GM21825 (cell line): ENCODE data around the gene ZFYVE9.
A peak's percentile ranks its signal among the peaks of the same experiment; 100 is the strongest.
"Not testable (repeated sequence)": the region's sequence is repeated elsewhere in the genome, so short reads cannot be mapped to it uniquely, and the experiment has no call there.

Experiments
- ATAC-seq: cut with Tn5 transposase; IDR thresholded peaks from one replicate; pipeline ENCODE4 v1.9.1; 2021; ENCODE audit warnings: mild to moderate bottlenecking, moderate library complexity; ENCODE audit not compliant: unreplicated experiment

ZFYVE9 gene

DNA sequence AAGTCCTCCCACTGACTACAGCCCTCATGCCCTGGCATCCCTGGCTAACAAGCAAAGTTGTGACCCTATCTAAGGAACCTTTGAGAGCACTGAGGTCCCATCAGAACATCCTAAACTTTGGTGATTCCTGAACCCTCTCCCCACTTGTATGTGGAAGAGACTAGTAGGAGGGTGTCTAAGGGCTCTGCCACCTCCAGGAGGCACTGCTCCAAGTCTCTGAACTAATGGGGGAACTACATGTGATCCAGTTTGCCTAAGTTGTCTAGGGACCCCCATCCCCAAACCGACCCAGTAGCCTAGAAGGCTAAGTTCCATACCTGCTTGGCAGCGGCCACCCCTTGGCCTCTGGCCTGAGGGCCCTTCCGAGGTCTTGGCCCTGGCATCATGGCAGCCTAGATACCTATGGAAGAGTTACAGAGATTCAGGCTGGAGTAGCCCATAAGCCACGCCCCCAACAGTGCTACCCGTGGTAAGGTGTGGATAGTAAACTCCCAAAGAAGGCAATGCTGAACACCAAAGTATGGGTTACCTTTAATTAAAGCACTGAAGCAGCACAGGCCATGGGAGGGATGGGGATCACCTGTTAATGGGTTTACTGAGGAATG, 222.4 kb downstream of the ZFYVE9 start:
- no peak for ATAC-seq

DNA sequence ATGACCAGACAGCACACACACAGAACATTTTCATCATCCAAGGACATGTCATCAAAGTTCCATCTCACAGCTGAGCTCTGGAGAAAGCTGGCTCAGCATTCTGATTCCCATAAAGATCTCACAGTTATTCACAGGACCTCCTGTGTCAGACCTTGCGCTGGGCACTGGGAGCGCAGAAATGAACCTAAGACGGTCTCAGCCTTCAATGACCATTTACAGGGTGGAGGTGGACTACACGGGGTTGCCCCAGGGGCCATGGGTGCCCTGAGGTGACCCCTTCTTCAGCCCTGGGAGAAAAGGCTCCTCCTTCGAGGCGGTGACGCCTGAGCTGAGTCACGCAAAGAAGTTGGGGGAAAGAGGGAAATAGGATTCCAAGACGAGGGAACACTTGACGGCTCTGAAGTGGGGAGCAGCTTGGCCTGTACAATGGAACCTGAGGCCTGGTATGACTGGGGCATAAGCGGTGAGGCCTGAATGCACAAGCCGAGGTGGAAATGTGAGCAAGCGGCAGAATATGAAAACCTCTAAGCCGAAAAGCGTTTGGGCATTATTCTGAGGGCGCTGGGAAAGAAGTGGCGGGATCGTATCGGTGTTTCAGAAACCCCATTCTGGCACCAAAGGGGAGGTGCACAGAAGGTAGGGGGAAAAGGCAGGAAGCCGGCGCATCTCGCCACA, 223.3 kb downstream of the ZFYVE9 start:
- no peak for ATAC-seq

DNA sequence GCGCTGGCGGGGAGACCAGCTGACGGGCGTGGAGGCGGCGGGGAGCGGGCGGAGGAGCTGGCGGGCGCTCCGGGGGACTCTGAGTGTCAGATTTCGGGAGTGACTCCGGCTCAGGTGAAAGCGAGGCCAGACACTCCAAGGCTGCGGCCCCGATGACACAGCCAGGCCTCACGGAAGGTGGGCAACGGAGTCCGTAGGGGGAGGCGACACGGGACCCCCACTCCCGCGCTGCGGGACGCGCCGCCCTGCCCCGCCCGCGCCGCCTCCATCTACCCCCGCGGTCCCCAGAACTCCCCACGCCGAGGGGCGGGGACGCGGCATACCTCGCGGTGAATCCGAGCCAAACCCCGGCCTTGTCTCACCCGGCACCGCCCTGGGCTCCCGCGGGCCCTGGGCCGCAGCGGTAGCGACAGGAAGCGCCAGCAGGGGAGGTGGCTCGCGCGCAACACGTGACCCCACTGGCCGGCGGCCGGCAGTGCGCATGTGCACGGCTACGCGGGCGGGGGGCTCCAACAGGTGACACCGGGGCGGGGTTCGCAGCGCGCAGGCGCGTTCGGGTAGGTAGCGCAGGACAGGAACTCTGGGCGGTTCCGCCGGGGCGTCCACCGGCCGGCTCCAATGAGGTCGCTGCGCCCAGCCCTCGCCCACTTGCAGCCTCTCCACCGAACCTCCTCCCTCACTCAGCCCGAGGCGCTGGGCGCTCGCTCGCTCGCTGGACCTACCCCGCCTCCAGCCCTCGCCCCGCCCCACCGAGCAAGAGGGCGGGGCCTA, 224.0 kb downstream of the ZFYVE9 start, which contains the start of gene CC2D1B:
TSS of gene CC2D1B (minus strand) at position 460 of the 771 bp plus-strand sequence. CDS start 1,585 bp downstream, outside the sequence.
- peak; percentile 90 for ATAC-seq

DNA sequence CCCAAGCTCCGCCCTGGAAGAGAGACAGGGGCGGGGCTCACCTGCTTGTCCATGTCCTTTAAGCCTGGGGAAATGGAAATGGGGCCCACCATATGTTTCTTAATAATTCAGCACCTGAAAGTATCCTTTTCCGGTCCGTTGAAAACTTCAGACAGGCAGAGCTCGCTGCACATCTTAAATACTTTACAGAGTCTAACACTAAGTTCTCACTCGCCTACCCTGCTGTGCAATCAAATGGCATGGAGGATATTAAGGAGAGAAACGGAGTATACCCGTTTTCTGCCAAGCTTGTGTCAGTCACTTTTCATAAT, 224.6 kb downstream of the ZFYVE9 start:
- no peak for ATAC-seq

DNA sequence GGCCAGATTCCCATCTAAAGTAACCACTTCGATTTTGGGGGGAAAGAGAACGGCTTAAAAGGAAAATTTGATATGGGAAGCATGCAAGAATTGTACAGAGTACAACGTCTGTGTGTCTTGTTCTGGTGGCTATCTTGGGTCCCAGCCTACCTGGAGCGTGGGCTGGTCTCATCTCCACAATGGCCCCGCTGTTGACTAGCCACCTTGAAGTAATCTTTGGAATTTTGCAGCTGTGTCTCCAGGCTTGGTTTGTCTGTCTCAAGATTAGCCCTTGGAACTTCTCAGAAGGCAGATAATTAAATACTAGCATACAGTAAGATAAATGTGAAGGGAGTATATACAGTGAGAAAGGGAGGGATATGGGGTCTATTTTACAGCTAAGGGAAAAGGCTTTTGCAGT, 225.4 kb downstream of the ZFYVE9 start:
- no peak for ATAC-seq

DNA sequence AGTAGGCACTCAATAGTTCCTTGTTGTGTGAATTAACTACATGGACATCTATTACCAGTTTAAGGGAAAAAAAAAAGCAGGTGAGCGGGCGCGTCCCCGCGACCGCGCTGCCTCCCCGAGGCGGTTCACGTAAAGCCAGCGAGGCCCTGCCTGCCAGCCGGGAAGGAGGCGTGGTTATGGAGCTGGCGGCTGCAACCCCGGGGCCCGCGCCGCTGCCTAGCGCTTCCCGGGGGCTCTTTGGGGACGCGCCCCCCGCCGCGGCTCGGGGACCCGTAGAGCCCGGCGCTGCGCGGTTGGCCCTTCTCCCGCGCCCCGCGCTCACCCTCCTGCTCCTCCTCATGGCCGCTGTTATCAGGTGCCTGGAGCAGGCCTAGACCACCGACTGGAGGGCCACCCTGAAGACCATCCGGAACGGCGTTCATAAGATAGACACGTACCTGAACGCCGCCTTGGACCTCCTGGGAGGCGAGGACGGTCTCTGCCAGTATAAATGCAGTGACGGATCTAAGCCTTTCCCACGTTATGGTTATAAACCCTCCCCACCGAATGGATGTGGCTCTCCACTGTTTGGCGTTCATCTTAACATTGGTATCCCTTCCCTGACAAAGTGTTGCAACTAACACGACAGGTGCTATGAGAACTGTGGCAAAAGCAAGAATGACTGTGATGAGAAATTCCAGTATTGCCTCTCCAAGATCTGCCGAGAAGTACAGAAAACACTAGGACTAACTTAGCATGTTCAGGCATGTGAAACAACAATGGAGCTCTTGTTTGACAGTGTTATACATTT, 226.7 kb downstream of the ZFYVE9 start:
- ATAC-seq = no peak

DNA sequence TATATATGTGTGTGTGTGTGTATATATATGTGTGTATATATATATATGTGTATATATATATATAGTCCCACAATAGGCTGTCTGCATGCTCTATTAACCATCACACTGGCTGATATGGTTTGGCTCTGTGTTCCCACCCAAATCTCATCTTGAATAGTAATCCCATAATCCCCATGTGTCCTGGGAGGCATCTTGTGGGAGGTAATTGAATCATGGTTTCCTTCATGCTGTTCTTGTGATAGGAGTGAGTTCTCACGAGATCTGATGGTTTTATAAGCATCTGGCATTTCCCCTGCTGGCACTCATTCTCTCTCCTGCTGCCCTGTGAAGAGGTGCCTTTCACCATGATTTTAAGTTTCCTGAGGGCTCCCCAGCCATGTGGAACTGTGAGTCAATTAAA, 228.0 kb downstream of the ZFYVE9 start:
- ATAC-seq = not testable (repeated sequence)

DNA sequence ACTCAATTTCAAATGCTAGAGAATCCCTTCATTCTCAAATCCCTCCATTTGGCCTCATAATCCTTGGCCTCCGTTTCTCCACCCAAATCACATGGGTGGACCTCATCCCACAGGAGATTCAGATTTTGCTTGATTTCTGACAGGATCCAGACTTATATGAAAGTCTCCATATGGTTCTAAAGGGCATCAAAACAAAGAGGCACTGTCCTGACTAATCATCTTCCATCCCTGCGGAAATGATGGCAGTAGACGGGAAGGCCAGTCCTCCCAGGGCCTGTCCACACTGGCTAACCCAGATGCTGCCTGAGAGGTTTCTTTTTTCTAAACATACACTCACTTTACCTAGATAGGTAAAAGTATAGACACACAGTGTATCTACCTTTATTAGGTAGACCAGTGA, 243.5 kb downstream of the ZFYVE9 start:
- no peak for ATAC-seq

DNA sequence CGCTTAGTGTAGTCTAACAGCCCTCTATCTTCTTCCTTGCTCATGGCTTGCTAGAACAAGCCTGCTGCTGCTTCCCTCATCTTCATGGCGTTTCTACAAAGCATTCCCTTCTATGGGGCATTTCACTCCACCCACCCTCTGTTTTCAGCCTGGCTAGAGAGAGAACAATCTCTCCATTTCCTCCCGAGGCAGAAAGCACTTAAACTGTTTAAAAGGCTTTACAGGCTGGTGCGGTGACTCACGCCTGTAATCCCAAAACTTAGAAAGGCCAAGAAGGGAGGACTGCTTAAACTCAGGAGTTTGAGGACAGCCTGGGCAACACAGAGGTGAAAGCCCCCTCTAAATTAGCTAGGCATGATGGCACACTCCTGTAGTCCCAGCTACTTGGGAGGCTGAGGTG, 244.6 kb downstream of the ZFYVE9 start:
- ATAC-seq = no peak

DNA sequence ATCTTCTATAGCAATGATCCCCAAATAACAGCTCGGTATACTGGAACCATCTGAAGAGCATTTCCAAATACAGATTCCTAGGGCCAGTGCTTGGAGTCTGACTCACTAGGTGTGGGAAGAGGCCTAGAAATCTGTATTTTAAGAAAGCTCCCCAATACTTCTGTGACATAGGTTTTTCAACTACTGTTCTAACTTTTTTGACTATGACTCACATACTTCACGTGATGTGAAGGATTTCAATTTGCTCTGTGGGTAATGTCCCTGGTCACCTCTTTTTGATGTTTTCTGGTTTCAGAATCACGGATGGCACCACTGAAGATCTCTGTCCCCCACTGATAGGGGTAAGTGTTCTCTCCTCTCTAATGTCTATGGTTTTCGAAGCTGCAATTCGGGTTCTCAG, 251.3 kb downstream of the ZFYVE9 start:
- no peak for ATAC-seq
